KMS-11 (cell line): ENCODE results near the gene DTD1.
"Not testable (repeated sequence)": the region's sequence is repeated elsewhere in the genome, so short reads cannot be mapped to it uniquely, and the experiment has no call there.

Experiments used
- H2AFZ ChIP-seq: fragments of 200-600 bp; sonication (generic); 2 replicates; pipeline ENCODE4 v1.6.1; 2016; ENCODE audit warnings: antibody characterized with exemption, mixed run types, low read depth
- H3K27ac ChIP-seq: fragments of 200-600 bp; sonication (generic); 2 replicates; pipeline ENCODE4 v1.6.1; 2016; ENCODE audit warnings: mild to moderate bottlenecking, mixed run types
- H3K27me3 ChIP-seq: fragments of 200-600 bp; sonication (generic); 2 replicates; pipeline ENCODE4 v1.6.1; 2017; ENCODE audit warnings: mild to moderate bottlenecking, low read depth, mixed run types, moderate library complexity; ENCODE audit not compliant: insufficient read depth
- H3K36me3 ChIP-seq: fragments of 200-600 bp; sonication (generic); 2 replicates; pipeline ENCODE4 v1.6.1; 2017; ENCODE audit warnings: mild to moderate bottlenecking, mixed run types; ENCODE audit not compliant: insufficient read depth
- H3K4me1 ChIP-seq: fragments of 200-600 bp; sonication (generic); 2 replicates; pipeline ENCODE4 v1.6.1; 2016; ENCODE audit warnings: mild to moderate bottlenecking, low read depth, mixed run types; ENCODE audit not compliant: poor library complexity, severe bottlenecking
- H3K4me2 ChIP-seq: fragments of 200-600 bp; sonication (generic); 2 replicates; pipeline ENCODE4 v1.7.0; 2016; ENCODE audit warnings: mild to moderate bottlenecking, mixed run types
- H3K4me3 ChIP-seq: fragments of 200-600 bp; sonication (generic); IDR thresholded peaks from 2 replicates; pipeline ENCODE4 v1.6.1; 2017; ENCODE audit warnings: low read depth, low read length, mixed read lengths; ENCODE audit not compliant: insufficient read depth
- H3K79me2 ChIP-seq: fragments of 200-600 bp; sonication (generic); 2 replicates; pipeline ENCODE4 v1.6.1; 2016; ENCODE audit warnings: low read depth, mixed run types; ENCODE audit not compliant: insufficient read depth
- H3K9ac ChIP-seq: fragments of 200-600 bp; sonication (generic); 2 replicates; pipeline ENCODE4 v1.6.1; 2016; ENCODE audit warnings: mild to moderate bottlenecking, mixed run types
- H4K20me1 ChIP-seq: fragments of 200-600 bp; sonication (generic); 2 replicates; pipeline ENCODE4 v1.6.1; 2016; ENCODE audit warnings: mild to moderate bottlenecking, mixed run types; ENCODE audit not compliant: insufficient read depth
- TF ChIP-seq, protein P1 (sequence below): fragments of 200-600 bp; sonication (generic); conservative IDR thresholded peaks from 2 replicates; pipeline ENCODE4 v1.6.1; 2017; ENCODE audit warnings: low read depth, mild to moderate bottlenecking, antibody characterized with exemption, low read length, moderate library complexity, mixed read lengths

DTD1 gene

DNA sequence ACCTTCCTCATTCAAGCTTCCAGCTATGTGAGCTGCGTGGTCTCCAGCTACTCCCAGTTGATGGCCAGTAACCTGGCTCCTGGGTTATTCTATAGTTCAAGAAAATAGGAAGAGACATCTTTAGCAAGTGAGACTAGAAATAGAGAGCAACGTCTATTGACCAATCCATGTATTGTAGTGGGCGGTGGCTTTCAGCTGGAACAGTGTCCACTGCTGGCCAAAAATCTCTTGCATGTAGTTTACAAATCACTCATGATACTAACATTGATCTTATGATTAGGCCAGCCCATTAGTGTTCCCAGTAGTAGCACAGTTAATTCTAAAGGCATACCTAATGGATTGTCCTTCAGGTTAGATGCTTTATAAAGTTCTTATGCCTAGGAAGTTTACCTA is 166.8 kb downstream of the DTD1 start:
- H3K4me1 ChIP-seq = peaks cover 51% of the 10 kb centered on the region
- H3K36me3 ChIP-seq = no peaks in the 10 kb centered on the region
- H3K4me3 ChIP-seq = no peak overlapping the region
- H3K79me2 ChIP-seq = no peaks in the 10 kb centered on the region
- H3K27me3 ChIP-seq = no peaks in the 10 kb centered on the region
- H3K27ac ChIP-seq = no peak overlapping the region
- no peak overlapping the region for H2AFZ ChIP-seq
- TF ChIP-seq, protein P1, sequence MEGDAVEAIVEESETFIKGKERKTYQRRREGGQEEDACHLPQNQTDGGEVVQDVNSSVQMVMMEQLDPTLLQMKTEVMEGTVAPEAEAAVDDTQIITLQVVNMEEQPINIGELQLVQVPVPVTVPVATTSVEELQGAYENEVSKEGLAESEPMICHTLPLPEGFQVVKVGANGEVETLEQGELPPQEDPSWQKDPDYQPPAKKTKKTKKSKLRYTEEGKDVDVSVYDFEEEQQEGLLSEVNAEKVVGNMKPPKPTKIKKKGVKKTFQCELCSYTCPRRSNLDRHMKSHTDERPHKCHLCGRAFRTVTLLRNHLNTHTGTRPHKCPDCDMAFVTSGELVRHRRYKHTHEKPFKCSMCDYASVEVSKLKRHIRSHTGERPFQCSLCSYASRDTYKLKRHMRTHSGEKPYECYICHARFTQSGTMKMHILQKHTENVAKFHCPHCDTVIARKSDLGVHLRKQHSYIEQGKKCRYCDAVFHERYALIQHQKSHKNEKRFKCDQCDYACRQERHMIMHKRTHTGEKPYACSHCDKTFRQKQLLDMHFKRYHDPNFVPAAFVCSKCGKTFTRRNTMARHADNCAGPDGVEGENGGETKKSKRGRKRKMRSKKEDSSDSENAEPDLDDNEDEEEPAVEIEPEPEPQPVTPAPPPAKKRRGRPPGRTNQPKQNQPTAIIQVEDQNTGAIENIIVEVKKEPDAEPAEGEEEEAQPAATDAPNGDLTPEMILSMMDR = no peak
- peak overlapping the region; percentile 19; the same call in 1 of the 2 replicates for H3K4me2 ChIP-seq
- no peak overlapping the region for H3K9ac ChIP-seq
- no peaks in the 10 kb centered on the region for H4K20me1 ChIP-seq

DNA sequence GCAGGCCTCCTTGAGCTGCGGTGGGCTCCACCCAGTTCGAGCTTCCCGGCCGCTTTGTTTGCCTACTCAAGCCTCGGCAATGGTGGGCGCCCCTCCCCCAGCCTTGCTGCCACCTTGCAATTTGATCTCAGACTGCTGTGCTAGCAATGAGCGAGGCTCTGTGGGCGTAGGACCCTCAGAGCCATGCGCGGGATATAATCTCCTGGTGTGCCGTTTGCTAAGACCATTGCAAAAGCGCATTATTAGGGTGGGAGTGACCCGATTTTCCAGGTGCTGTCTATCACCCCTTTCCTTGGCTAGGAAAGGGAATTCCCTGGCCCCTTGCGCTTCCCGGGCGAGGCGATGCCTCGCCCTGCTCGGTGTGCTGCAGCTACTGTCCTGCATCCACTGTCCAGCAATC is 173.0 kb downstream of the DTD1 start:
- not testable (repeated sequence) for H3K27ac ChIP-seq, H4K20me1 ChIP-seq, H3K9ac ChIP-seq, H3K4me1 ChIP-seq, H3K4me2 ChIP-seq, H3K4me3 ChIP-seq, H3K79me2 ChIP-seq, H3K36me3 ChIP-seq, H3K27me3 ChIP-seq, H2AFZ ChIP-seq

DNA sequence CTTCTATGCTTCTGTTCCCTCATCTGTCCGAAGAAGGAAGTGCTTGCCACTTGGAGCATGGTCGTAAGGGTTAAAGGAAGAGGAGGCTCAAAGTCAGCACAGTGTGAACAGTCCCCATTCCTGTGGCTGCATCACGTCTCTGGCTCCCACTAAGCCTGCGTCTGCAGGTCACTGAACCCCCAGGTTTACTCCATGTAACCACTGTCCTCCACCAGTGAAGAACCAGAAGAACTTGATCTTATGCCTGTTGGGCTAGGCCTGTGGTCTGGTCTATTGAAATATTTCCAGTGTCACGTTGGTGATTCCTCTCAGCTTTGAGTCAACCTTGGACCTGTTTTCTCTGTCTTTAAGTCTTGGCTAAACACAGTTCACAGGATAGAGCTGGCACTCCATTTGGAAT is 179.8 kb downstream of the DTD1 start:
- Histone ChIP-seq H3K4me2 (no peak overlapping the region), H4K20me1 (no peaks in the 10 kb centered on the region), H3K79me2 (no peaks in the 10 kb centered on the region), H3K36me3 (no peaks in the 10 kb centered on the region), H3K27ac (no peak overlapping the region), H3K27me3 (no peaks in the 10 kb centered on the region), H3K9ac (no peak overlapping the region), H2AFZ (no peak overlapping the region), H3K4me3 (no peak overlapping the region), H3K4me1 (no peaks in the 10 kb centered on the region)
- TF ChIP-seq, protein P1 = no peak

DNA sequence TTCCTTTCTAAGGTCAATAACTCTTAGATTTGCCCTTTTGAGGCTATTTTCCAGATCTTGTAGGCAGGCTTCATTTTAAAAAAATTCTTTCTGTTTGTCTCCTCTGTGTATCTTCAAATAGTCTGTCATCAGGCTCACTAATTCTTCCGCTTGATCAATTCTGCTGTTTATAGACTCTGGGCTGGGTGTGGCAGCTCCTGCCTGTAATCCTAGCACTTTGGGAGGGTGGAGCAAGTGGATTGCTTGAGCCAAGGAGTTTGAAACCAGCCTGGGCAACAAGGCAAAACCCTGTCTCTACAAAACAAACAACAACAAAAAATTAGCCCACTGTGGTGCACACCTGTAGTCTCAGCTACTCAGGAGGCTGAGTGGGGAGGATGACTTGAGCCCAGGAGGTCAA is 185.7 kb downstream of the DTD1 start:
- no peaks in the 10 kb centered on the region for H3K79me2 ChIP-seq
- no peak overlapping the region for H2AFZ ChIP-seq
- no peaks in the 10 kb centered on the region for H3K36me3 ChIP-seq
- no peak overlapping the region for H3K4me2 ChIP-seq
- no peaks in the 10 kb centered on the region for H4K20me1 ChIP-seq
- no peak overlapping the region for H3K4me3 ChIP-seq
- no peaks in the 10 kb centered on the region for H3K4me1 ChIP-seq
- no peaks in the 10 kb centered on the region for H3K27me3 ChIP-seq
- TF ChIP-seq, protein P1 = no peak
- no peak overlapping the region for H3K9ac ChIP-seq
- no peak overlapping the region for H3K27ac ChIP-seq

DNA sequence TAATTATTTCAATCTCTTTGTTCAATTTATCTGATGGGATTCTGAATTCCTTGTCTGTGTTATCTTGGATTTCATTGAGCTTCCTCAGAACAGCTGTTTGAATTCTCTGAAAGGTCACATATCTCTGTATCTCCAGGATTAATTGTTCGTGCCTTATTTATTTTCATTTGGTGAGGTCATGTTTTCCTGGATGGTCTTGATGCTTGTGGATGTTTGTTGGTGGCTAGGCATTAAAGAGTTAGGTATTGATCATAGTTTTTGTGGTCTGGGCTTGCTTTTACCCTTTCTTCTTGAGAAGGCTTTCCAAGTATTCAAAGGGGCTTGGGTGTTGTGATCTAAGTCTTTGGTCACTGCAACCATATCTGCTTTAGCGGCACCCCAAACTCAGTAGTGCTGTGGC is 186.4 kb downstream of the DTD1 start:
- no peak overlapping the region for H3K4me2 ChIP-seq
- H3K4me1 ChIP-seq = no peaks in the 10 kb centered on the region
- H3K27ac ChIP-seq = no peak overlapping the region
- no peaks in the 10 kb centered on the region for H4K20me1 ChIP-seq
- no peaks in the 10 kb centered on the region for H3K27me3 ChIP-seq
- no peaks in the 10 kb centered on the region for H3K36me3 ChIP-seq
- no peak overlapping the region for H3K4me3 ChIP-seq
- TF ChIP-seq, protein P1 = no peak
- H3K79me2 ChIP-seq = no peaks in the 10 kb centered on the region
- no peak overlapping the region for H2AFZ ChIP-seq
- H3K9ac ChIP-seq = no peak overlapping the region
